GM19452 (cell line): ENCODE results near the gene CBLB.

Source experiments
- ATAC-seq: cut with Tn5 transposase; IDR thresholded peaks from one replicate; pipeline ENCODE4 v1.9.1; 2021; ENCODE audit not compliant: unreplicated experiment

Gene CBLB

GRCh38 chr3:105649480-105649879, 219.3 kb downstream of the CBLB start:
- no peak for ATAC-seq

- no peak for ATAC-seq
Observed at GRCh38 chr3:105647047-105647446, 221.8 kb downstream of the CBLB start.

GRCh38 chr3:105639131-105639530, 229.7 kb downstream of the CBLB start:
- no peak for ATAC-seq

GRCh38 chr3:105634708-105635107, 234.1 kb downstream of the CBLB start:
- ATAC-seq = no peak

GRCh38 chr3:105629718-105630117, 239.1 kb downstream of the CBLB start:
- ATAC-seq = no peak

- no peak for ATAC-seq
Observed at GRCh38 chr3:105626739-105627138, 242.1 kb downstream of the CBLB start.

GRCh38 chr3:105622169-105622568, 246.6 kb downstream of the CBLB start:
- ATAC-seq = no peak

GRCh38 chr3:105620236-105620635, 248.6 kb downstream of the CBLB start:
- ATAC-seq = no peak

GRCh38 chr3:105619651-105620050, 249.2 kb downstream of the CBLB start:
- ATAC-seq = no peak

- no peak for ATAC-seq
Observed at GRCh38 chr3:105618556-105618955, 250.3 kb downstream of the CBLB start.

- no peak for ATAC-seq
Observed at GRCh38 chr3:105616374-105617121, 252.3 kb downstream of the CBLB start.

- ATAC-seq = no peak
Observed at GRCh38 chr3:105615814-105616213, 253.0 kb downstream of the CBLB start.

- no peak for ATAC-seq
Observed at GRCh38 chr3:105614288-105615030, 254.4 kb downstream of the CBLB start.

GRCh38 chr3:105613120-105613519, 255.7 kb downstream of the CBLB start:
- no peak for ATAC-seq

- ATAC-seq = no peak
Observed at GRCh38 chr3:105611304-105612192, 257.3 kb downstream of the CBLB start.

GRCh38 chr3:105610473-105610872, 258.3 kb downstream of the CBLB start:
- ATAC-seq = no peak

GRCh38 chr3:105608623-105609022, 260.2 kb downstream of the CBLB start:
- ATAC-seq = no peak

GRCh38 chr3:105606016-105606415, 262.8 kb downstream of the CBLB start:
- no peak for ATAC-seq
